HCT116 (cell line): ENCODE results near the gene CXCL5. TPM values are rescaled to one million over a fixed set of nuclear protein-coding genes. Genes with fewer than 3 reads are reported as not detected.

Experiments used
- ATAC-seq: fragments of 200-7000 bp; cut with Tn5 transposase; 2 replicates; pipeline ENCODE4 v1.9.1; 2020; ENCODE audit warnings: mild to moderate bottlenecking, moderate library complexity
- BruUV-seq: library from RNA; stranded (reverse); fragments of 400-500 nt; replicated peaks from 2 replicates; lab custom pipeline; 2021; lab: Mats Ljungman, UMichigan
- CTCF ChIA-PET: fragments of 300-600 bp; sonication (Branson Sonifier 250); formaldehyde crosslinking; loops from one replicate; lab custom pipeline; 2021; ENCODE audit warnings: antibody characterized with exemption; lab: Charles Lee
- POLR2A ChIA-PET: fragments of 300-600, 350-600 bp; sonication (Branson Sonifier 250); formaldehyde crosslinking; loops from one replicate; lab custom pipeline; 2021; ENCODE audit warnings: antibody characterized with exemption; lab: Charles Lee
- RAD21 ChIA-PET, 2 experiments: fragments of 300-600 bp; sonication (Branson Sonifier 250); formaldehyde crosslinking; loops; one replicate each; lab custom pipeline; 2023; ENCODE audit warnings: low total read pairs in 2 of 2; ENCODE audit not compliant: uncharacterized antibody in 2 of 2, unreplicated experiment in 2 of 2, low non-redundant PET in 1 of 2; lab: Charles Lee
- DNase-seq: peaks from one replicate; pipeline ENCODE4 v3.0.0-alpha.2; 2010; ENCODE audit warnings: low read depth, low spot score
- H2AFZ ChIP-seq: fragments of 200-600 bp; shearing (Covaris generic), sonication (generic); 2 replicates; pipeline ENCODE4 v1.6.1; 2017; ENCODE audit warnings: low read depth, mixed run types, mixed read lengths, antibody characterized with exemption, low read length; ENCODE audit not compliant: poor library complexity, severe bottlenecking
- H3K27ac ChIP-seq: 2 replicates; pipeline ENCODE4 v1.5.1; 2012; ENCODE audit warnings: low read depth, low read length
- H3K27me3 ChIP-seq: fragments of 200-600 bp; sonication (generic); 2 replicates; pipeline ENCODE4 v1.6.1; 2016; ENCODE audit warnings: mixed run types, low read length, mixed read lengths; ENCODE audit not compliant: insufficient read depth
- H3K36me3 ChIP-seq, 2 experiments: fragments of 200-500 bp in 1 of 2; fragments of 200-600 bp in 1 of 2; sonication (Bioruptor generic) in 1 of 2; sonication (generic) in 1 of 2; 2 replicates each; pipeline versions ENCODE4 v1.5.1 to v1.6.1; 2014 to 2016; ENCODE audit warnings: low read length in 2 of 2, inconsistent platforms in 1 of 2, mixed read lengths in 1 of 2, mixed run types in 1 of 2; ENCODE audit not compliant: insufficient read depth in 2 of 2, control insufficient read depth in 1 of 2
- H3K4me1 ChIP-seq, 2 experiments: fragments of 200-600 bp in 1 of 2; sonication (generic) in 1 of 2; 2 replicates each; pipeline versions ENCODE4 v1.5.1 to v1.6.1; 2012 to 2017; ENCODE audit warnings: low read length in 2 of 2, inconsistent platforms in 1 of 2, mild to moderate bottlenecking in 1 of 2, mixed read lengths in 1 of 2, mixed run types in 1 of 2, moderate library complexity in 1 of 2; ENCODE audit not compliant: insufficient read depth in 2 of 2, control insufficient read depth in 1 of 2
- H3K4me2 ChIP-seq: fragments of 200-600 bp; sonication (generic); 2 replicates; pipeline ENCODE4 v1.6.1; 2017; ENCODE audit warnings: mixed run types, low read length, mixed read lengths
- H3K4me3 ChIP-seq, 2 experiments: fragments of 200-600 bp in 1 of 2; sonication (generic) in 1 of 2; replicated peaks in 1 of 2; 2 replicates each; pipeline ENCODE4 v1.5.1; 2011 to 2016; ENCODE audit warnings: low read length in 2 of 2, control low read depth in 1 of 2, low read depth in 1 of 2, mild to moderate bottlenecking in 1 of 2, mixed read lengths in 1 of 2, mixed run types in 1 of 2
- H3K79me2 ChIP-seq: fragments of 200-600 bp; sonication (generic); 2 replicates; pipeline ENCODE4 v1.6.1; 2017; ENCODE audit warnings: mild to moderate bottlenecking, mixed run types, low read length, moderate library complexity, mixed read lengths; ENCODE audit not compliant: insufficient read depth
- H3K9ac ChIP-seq: fragments of 200-600 bp; sonication (generic); 2 replicates; pipeline ENCODE4 v1.6.1; 2016; ENCODE audit warnings: low read length, mixed read lengths
- H3K9me2 ChIP-seq: fragments of 200-600 bp; sonication (generic), shearing (Covaris generic); 2 replicates; pipeline ENCODE4 v1.6.1; 2017; ENCODE audit warnings: mixed run types, mild to moderate bottlenecking, moderate library complexity; ENCODE audit not compliant: insufficient read depth
- H3K9me3 ChIP-seq, 2 experiments: fragments of 200-500 bp in 1 of 2; fragments of 200-600 bp in 1 of 2; sonication (Bioruptor generic) in 1 of 2; sonication (generic) in 1 of 2; 2 replicates each; pipeline ENCODE4 v1.6.1; 2014 to 2017; ENCODE audit warnings: low read length in 2 of 2, mixed read lengths in 2 of 2, inconsistent platforms in 1 of 2, low read depth in 1 of 2, mild to moderate bottlenecking in 1 of 2, mixed run types in 1 of 2, moderate library complexity in 1 of 2; ENCODE audit not compliant: control insufficient read depth in 1 of 2, insufficient read depth in 1 of 2
- H4K20me1 ChIP-seq: fragments of 200-600 bp; sonication (generic), shearing (Covaris generic); 2 replicates; pipeline ENCODE4 v1.6.1; 2017; ENCODE audit warnings: mixed run types, mild to moderate bottlenecking, moderate library complexity; ENCODE audit not compliant: insufficient read depth
- EGR1 ChIP-seq: IDR thresholded peaks from 2 replicates; pipeline ENCODE4 v1.6.1; 2012; ENCODE audit warnings: low read depth
- EZH2phosphoT487 ChIP-seq: fragments of 200-600 bp; IDR thresholded peaks from 2 replicates; pipeline ENCODE4 v1.6.1; 2018; ENCODE audit warnings: antibody characterized with exemption, borderline replicate concordance
- POLR2A ChIP-seq: IDR thresholded peaks from 2 replicates; pipeline ENCODE4 v1.7.0; 2011; ENCODE audit warnings: borderline replicate concordance; ENCODE audit not compliant: insufficient read depth, insufficient read length; ENCODE audit errors: extremely low read depth
- SIN3A ChIP-seq: IDR thresholded peaks from 2 replicates; pipeline ENCODE4 v1.6.1; 2012; ENCODE audit warnings: low read depth
- SP1 ChIP-seq: IDR thresholded peaks from 2 replicates; pipeline ENCODE4 v1.6.1; 2012; ENCODE audit warnings: low read depth
- intact Hi-C: fragments of 100-400 bp; cut with micrococcal nuclease; formaldehyde crosslinking; loops from 2 replicates; pipeline ENCODE4 v1.10.0; 2022
- total RNA-seq: library from RNA; stranded (reverse); gene quantifications from one replicate; pipeline ENCODE4 v1.2.1, GENCODE V29; 2021; ENCODE audit not compliant: unreplicated experiment
- TF ChIP-seq, protein P1 (sequence below), 3 experiments: fragments of 200-600 bp in 1 of 3; sonication (generic) in 1 of 3; IDR thresholded peaks in 2 of 3; conservative IDR thresholded peaks in 1 of 3; 2 replicates each; pipeline ENCODE4 v1.5.1; 2012 to 2017; ENCODE audit warnings: low read depth in 2 of 3, low read length in 2 of 3, antibody characterized with exemption in 1 of 3, borderline replicate concordance in 1 of 3, control low read depth in 1 of 3, mild to moderate bottlenecking in 1 of 3, mixed read lengths in 1 of 3, mixed run types in 1 of 3, moderate library complexity in 1 of 3; ENCODE audit not compliant: insufficient read depth in 1 of 3
- TF ChIP-seq, protein P2 (sequence below): IDR thresholded peaks from 2 replicates; pipeline ENCODE4 v1.6.1; 2012

The CXCL5 gene
- total RNA-seq, 1 experiment from 2014 or later = not detected

DNA sequence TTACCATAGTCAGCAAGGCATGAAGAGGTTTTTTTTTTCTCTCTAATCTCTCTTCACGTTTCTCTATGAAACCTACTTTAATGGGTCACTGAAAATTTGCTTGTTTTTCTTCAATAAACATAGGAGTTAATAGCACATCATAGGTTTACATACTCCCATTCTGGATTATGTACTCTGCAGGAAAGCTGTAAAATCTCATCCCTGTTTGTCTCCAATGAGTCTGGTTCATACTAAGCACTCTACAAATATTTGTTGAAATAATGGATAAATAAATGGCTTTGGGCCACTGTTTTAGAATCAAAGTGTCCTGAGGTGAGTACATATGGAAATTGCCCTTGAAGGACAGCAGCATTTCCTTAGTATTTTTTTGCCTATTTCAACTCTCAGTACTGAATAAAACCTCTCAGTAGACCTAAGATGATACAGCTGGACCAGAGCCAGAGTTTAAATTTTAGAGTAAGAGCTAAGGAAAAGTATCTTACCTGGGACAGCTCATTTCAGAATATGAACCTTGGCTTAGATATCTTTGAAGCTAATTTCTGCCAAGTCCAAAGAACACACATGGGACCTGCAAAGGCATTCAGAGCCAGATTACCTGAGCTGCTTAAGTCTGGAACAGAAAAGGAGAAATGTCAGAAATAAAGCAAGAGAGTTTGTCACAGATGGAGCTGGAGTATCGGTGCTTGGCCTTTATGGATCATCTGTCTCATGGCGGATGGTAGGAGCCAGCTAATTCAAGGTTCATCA is 51.1 kb downstream of the CXCL5 start:
- no peak overlapping the region for H3K4me2 ChIP-seq
- no peak overlapping the region for H2AFZ ChIP-seq
- TF ChIP-seq SP1 (no peak), SIN3A (no peak), EGR1 (no peak), POLR2A (no peak), EZH2phosphoT487 (no peak)
- TF ChIP-seq, protein P1, sequence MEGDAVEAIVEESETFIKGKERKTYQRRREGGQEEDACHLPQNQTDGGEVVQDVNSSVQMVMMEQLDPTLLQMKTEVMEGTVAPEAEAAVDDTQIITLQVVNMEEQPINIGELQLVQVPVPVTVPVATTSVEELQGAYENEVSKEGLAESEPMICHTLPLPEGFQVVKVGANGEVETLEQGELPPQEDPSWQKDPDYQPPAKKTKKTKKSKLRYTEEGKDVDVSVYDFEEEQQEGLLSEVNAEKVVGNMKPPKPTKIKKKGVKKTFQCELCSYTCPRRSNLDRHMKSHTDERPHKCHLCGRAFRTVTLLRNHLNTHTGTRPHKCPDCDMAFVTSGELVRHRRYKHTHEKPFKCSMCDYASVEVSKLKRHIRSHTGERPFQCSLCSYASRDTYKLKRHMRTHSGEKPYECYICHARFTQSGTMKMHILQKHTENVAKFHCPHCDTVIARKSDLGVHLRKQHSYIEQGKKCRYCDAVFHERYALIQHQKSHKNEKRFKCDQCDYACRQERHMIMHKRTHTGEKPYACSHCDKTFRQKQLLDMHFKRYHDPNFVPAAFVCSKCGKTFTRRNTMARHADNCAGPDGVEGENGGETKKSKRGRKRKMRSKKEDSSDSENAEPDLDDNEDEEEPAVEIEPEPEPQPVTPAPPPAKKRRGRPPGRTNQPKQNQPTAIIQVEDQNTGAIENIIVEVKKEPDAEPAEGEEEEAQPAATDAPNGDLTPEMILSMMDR (IDR thresholded peaks at IDR 0.05 in 2 of 3, conservative IDR thresholded peaks at IDR 0.05 in 1 of 3; ENCODE audit: borderline replicate concordance in 1 of 3, insufficient read depth in 1 of 3, low read depth in 2 of 3, low read length in 2 of 3) = no peak
- TF ChIP-seq, protein P2, sequence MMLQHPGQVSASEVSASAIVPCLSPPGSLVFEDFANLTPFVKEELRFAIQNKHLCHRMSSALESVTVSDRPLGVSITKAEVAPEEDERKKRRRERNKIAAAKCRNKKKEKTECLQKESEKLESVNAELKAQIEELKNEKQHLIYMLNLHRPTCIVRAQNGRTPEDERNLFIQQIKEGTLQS = no peak
- RAD21 ChIA-PET = no interaction called here
- no peaks in the 10 kb centered on the region for H3K9me3 ChIP-seq
- POLR2A ChIA-PET = no interaction called here
- no peak overlapping the region for H3K9ac ChIP-seq
- H3K27me3 ChIP-seq = no peaks in the 10 kb centered on the region
- H4K20me1 ChIP-seq = no peaks in the 10 kb centered on the region
- CTCF ChIA-PET = no interaction called here
- ATAC-seq (no peak), DNase-seq (no peak)
- H3K79me2 ChIP-seq = no peaks in the 10 kb centered on the region
- H3K4me1 ChIP-seq = no peaks in the 10 kb centered on the region
- no peaks in the 10 kb centered on the region for H3K36me3 ChIP-seq
- H3K4me3 ChIP-seq = no peak overlapping the region
- no peak overlapping the region for H3K27ac ChIP-seq
- no peaks in the 10 kb centered on the region for H3K9me2 ChIP-seq
- intact Hi-C loops = no loop called here
- no TSS peak for BruUV-seq
